HG03066 (cell line): ENCODE results near the gene HOMER2.
A peak's percentile ranks its signal among the peaks of the same experiment; 100 is the strongest.

Experiments
- ATAC-seq: cut with Tn5 transposase; IDR thresholded peaks from one replicate; pipeline ENCODE4 v1.9.1; 2021; ENCODE audit warnings: low read depth; ENCODE audit not compliant: unreplicated experiment

The HOMER2 gene

DNA sequence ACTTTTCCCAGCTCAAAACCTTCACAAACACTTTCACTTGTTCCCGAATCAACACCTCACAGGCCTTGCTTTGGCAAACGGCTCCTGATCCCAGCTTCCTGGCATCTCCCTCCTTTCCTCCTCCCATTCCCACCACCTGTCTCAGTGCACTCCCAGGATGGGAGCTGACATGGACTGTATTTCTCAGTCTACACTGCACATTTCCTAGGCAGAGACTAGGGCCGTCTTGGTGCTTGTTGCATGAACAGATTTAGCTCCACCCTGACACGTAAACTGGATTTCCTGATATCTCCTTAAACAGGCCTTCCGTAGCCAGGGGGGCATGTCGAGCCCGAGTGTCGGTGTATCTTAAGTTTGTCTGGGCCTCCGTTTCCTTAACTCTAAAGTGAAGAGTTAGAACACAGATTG lies 143.9 kb downstream of the HOMER2 start:
- ATAC-seq: no peak

DNA sequence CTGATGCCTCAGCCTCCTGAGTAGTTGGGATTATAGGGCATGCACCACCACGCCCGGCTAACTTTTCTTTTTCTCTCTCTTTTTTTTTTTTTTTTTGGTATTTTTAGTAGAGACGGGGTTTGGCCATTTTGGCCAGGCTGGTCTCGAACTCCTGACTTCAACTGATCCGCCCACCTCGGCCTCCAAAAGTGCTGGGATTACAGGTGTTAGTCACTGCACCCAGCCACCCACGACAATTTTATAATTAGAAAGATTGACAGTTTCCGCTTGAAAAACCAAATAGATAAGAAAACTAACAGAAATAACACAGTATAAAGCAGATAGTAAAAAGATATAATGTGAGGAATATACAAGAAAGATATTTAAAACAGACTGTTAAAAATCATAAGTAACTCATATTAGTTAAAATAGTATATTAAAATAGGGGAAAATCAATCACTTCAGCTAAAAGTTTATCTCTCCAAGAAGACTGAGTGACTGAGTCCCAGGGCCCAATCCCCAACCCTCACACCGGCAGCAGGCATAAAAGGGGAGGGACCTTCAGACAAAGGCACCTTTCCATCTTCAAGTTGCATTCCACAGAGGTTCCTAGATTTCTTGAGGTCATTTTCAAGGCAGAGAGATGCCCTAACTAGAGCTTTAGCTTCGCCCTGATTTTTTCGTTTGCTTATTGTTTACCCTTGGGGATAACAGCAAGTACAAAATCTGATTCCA lies 144.4 kb downstream of the HOMER2 start:
- ATAC-seq: no peak

DNA sequence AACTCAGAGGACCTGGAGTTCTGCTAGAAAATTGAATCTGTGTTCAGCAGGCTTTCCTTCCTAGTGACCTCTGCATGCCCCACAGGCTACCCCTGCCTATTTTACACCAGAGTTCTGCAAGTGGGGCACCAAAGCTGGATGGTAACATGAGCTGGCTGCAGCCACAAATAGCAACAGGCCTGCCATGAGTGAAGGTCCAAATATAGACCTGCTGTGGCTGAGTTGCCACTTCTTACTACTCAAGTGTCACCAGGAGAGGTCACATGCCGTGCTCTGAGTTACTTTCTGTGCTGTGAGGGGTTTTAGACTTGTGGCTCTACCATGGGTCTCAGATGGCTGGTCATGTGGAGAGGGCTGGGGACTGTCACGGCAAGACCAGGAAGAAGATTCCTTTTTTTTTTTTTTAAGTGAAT lies 146.5 kb downstream of the HOMER2 start, which contains the start of gene FSD2:
TSS of gene FSD2 (minus strand) at position 76 of the 413 bp plus-strand sequence. CDS start 18,679 bp downstream, outside the sequence.
- ATAC-seq: peak; percentile 67

DNA sequence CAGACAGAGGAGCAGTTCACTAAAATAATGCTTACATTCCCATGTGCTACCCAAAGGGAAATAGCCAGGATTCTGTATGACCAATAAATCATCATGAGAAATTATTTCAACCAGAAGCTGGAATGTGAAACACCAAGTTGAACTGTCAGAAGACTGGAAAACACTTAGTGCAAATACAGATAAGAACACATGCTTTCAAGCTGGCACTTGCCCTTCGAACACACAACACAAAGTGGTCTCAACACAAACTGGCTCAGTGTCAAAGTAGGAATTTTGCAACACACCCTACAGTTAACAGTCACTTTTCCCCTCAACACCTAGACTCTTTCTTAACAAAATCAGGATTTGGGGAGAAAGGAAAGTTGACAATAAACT lies 148.0 kb downstream of the HOMER2 start:
- no peak for ATAC-seq

DNA sequence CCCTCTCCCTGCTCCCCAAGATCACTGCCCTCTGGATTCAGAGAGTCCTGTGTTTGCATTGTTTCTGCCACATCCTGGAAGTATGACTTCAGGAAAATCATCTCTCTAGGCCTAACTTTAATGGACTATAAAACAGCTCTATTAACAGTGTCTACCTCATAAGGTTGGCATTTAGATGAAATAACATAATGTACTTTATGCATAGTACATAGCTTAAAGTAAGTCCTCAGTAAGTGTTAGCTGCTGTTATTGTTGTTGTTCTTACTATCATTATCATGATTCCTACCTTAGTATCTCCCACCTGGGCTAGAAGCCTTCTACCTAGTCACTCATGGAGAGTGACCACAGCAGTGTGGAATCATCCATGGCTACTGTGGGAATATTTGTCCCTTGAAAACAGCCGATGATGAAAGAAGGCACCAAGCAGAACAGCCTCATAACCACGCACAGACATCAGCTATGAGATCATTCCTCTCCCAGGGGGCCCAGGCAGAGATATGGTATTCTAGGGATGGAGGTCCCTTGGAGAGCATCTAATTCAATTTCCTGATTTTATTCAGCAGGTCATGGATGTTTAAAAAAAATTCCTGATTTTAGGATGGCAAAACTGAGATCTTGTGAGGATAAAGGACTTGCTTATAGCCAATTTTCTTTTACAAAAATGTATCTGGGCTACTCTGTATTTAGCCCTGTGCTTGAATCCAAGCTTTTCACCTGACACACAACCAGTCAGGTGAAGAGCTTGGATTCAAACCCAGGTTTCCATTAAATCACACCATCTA lies 148.5 kb downstream of the HOMER2 start:
- no peak for ATAC-seq

DNA sequence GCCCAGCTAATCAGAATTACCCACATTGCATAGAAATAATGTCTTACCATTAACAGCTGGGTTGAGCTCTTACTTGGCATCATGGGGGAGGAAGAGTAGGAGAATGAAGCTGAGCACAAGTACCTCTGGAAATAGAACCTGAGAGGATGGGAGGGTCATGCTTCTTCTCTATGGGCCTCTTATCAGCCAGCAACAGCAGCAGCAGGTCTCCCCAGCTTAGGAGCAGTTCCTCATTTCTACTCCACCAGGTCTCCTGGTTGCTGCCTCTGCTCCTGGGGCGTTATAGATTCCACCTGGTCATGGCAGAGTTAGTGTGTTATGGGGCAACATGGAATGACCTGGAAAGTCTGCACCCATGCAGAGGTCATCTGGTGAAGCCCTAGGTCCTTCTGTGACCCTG lies 150.0 kb downstream of the HOMER2 start:
- no peak for ATAC-seq

DNA sequence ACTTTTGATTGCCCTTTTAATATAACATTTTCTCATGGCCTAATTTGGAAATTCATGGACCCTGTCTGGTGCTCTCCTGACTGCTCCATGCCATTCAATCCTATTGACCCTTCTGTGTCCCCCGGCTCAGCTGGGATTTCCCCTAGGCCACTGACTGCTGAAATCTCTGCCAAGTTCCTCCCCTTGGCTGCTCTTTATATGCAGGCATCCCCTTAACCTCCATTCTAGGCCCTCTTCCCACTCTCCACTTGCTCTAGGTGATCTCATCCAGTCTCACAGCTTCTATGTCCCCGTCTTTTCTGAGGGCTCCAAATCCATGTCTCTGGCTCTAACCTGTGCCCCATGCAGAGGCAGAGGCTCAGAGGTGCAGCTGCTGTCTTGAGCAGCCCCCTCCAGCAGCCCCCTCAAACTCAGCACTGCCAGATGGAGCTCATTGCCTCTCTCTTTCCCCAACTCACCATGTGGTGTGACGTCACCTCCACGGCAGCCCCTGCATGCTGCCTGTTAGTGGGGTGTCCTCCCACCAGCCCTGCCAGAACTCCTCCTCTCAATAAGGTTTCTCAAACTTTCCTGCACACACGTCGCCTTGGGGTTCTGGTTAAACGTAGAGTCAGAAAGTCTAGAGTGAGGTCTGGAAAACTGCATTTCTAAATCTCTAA lies 153.2 kb downstream of the HOMER2 start:
- no peak for ATAC-seq
